HepG2 (cell line): ENCODE measurements around the gene ADAMTS13. TPM values are rescaled to one million over a fixed set of nuclear protein-coding genes. Genes with fewer than 3 reads are reported as not detected.

Experiments
- ATF7-NPFF ChIP-seq: sonication (generic); formaldehyde crosslinking; IDR thresholded peaks from 2 replicates; pipeline ENCODE4 v1.8.1; 2023; ENCODE audit warnings: mild to moderate bottlenecking, low read depth, missing genetic modification reagents, moderate library complexity
- CCAR2 ChIP-seq: fragments of 200-400 bp; formaldehyde crosslinking; optimal IDR thresholded peaks from 2 replicates; pipeline ENCODE3; 2018; ENCODE audit warnings: low read depth, mild to moderate bottlenecking, low read length, moderate library complexity
- CEBPG ChIP-seq: IDR thresholded peaks from 2 replicates; pipeline ENCODE4 v1.6.1; 2016
- CENPX ChIP-seq: sonication (generic); formaldehyde crosslinking; IDR thresholded peaks from 2 replicates; pipeline ENCODE4 v1.9.0; 2021; ENCODE audit warnings: mild to moderate bottlenecking, missing genetic modification reagents, moderate library complexity
- CREB1 ChIP-seq, 2 experiments: fragments of 450-650 bp in 1 of 2; IDR thresholded peaks; 2 replicates each; pipeline ENCODE4 v1.6.1; 2016 to 2017; ENCODE audit warnings: control low read depth in 1 of 2, mild to moderate bottlenecking in 1 of 2, missing compliant biosample characterization in 1 of 2, missing genetic modification characterization in 1 of 2
- EED ChIP-seq: sonication (generic); formaldehyde crosslinking; IDR thresholded peaks from 2 replicates; pipeline ENCODE4 v1.5.0; 2020; ENCODE audit warnings: mild to moderate bottlenecking, missing genetic modification reagents
- FOXK2 ChIP-seq: fragments of 450-650 bp; IDR thresholded peaks from 2 replicates; pipeline ENCODE4 v1.6.1; 2016
- GPN1 ChIP-seq: sonication (generic); formaldehyde crosslinking; IDR thresholded peaks from 2 replicates; pipeline ENCODE4 v1.5.1; 2020; ENCODE audit warnings: missing genetic modification reagents, borderline replicate concordance
- GZF1 ChIP-seq: sonication (generic); formaldehyde crosslinking; IDR thresholded peaks from 2 replicates; pipeline ENCODE4 v1.5.1; 2020; ENCODE audit warnings: mild to moderate bottlenecking, missing genetic modification reagents
- HDAC6 ChIP-seq: fragments of 200-600 bp; sonication (generic); IDR thresholded peaks from 2 replicates; pipeline ENCODE4 v1.7.0; 2017; ENCODE audit warnings: mild to moderate bottlenecking, antibody characterized with exemption, low read length, low read depth
- JDP2 ChIP-seq: sonication (generic); formaldehyde crosslinking; IDR thresholded peaks from 2 replicates; pipeline ENCODE4 v1.8.1; 2022; ENCODE audit warnings: missing genetic modification reagents, borderline replicate concordance
- NR2F6 ChIP-seq, 2 experiments: IDR thresholded peaks; 2 replicates each; pipeline ENCODE4 v1.6.1; 2016; ENCODE audit warnings: antibody characterized with exemption in 1 of 2, mild to moderate bottlenecking in 1 of 2
- NRL ChIP-seq: sonication (generic); formaldehyde crosslinking; IDR thresholded peaks from 2 replicates; pipeline ENCODE4 v1.5.0; 2020; ENCODE audit warnings: missing genetic modification reagents, mild to moderate bottlenecking, moderate library complexity, borderline replicate concordance
- SAFB2 ChIP-seq: sonication (generic); formaldehyde crosslinking; IDR thresholded peaks from 2 replicates; pipeline ENCODE4 v1.5.1; 2020; ENCODE audit warnings: missing genetic modification reagents, low read depth, mild to moderate bottlenecking, borderline replicate concordance
- SAP130 ChIP-seq: IDR thresholded peaks from 2 replicates; pipeline ENCODE4 v1.6.1; 2016; ENCODE audit warnings: low read depth
- ZBTB10 ChIP-seq: sonication (generic); formaldehyde crosslinking; IDR thresholded peaks from 2 replicates; pipeline ENCODE4 v1.4.0; 2020; ENCODE audit warnings: missing genetic modification reagents, borderline replicate concordance
- ZBTB14 ChIP-seq: sonication (generic); formaldehyde crosslinking; IDR thresholded peaks from 2 replicates; pipeline ENCODE4 v1.4.0; 2020; ENCODE audit warnings: missing genetic modification reagents
- ZFP1 ChIP-seq: IDR thresholded peaks from 2 replicates; pipeline ENCODE4 v1.6.1; 2016
- ZNF205 ChIP-seq: IDR thresholded peaks from 2 replicates; pipeline ENCODE4 v1.6.1; 2018; ENCODE audit warnings: missing biosample characterization, missing genetic modification reagents
- ZNF350 ChIP-seq: sonication (generic); formaldehyde crosslinking; IDR thresholded peaks from 2 replicates; pipeline ENCODE4 v1.4.0; 2020; ENCODE audit warnings: mild to moderate bottlenecking, low read depth, missing genetic modification reagents, borderline replicate concordance
- ZNF430 ChIP-seq: sonication (generic); formaldehyde crosslinking; IDR thresholded peaks from 2 replicates; pipeline ENCODE4 v1.9.0; 2021; ENCODE audit warnings: mild to moderate bottlenecking, missing genetic modification reagents
- ZNF513 ChIP-seq: sonication (generic); formaldehyde crosslinking; conservative IDR thresholded peaks from 2 replicates; pipeline ENCODE4 v1.5.0; 2020; ENCODE audit warnings: missing genetic modification reagents
- ZNF563 ChIP-seq: sonication (generic); formaldehyde crosslinking; IDR thresholded peaks from 2 replicates; pipeline ENCODE4 v1.8.0; 2022; ENCODE audit warnings: mild to moderate bottlenecking, moderate library complexity, missing genetic modification reagents
- ZNF570 ChIP-seq: sonication (generic); formaldehyde crosslinking; IDR thresholded peaks from 2 replicates; pipeline ENCODE4 v1.4.0; 2020; ENCODE audit warnings: mild to moderate bottlenecking, missing genetic modification reagents, borderline replicate concordance
- ZNF607 ChIP-seq: sonication (generic); formaldehyde crosslinking; IDR thresholded peaks from 2 replicates; pipeline ENCODE4 v1.5.1; 2020; ENCODE audit warnings: missing genetic modification reagents, mild to moderate bottlenecking, borderline replicate concordance
- ZNF773 ChIP-seq: sonication (generic); formaldehyde crosslinking; IDR thresholded peaks from 2 replicates; pipeline ENCODE4 v1.4.0; 2020; ENCODE audit warnings: missing genetic modification reagents, borderline replicate concordance
- polyA plus RNA-seq, 8 experiments: library from polyadenylated mRNA; depleted of rRNA in 3 of 8; stranded (reverse) in 7 of 8; unstranded in 1 of 8; fragments of >200 nt; fragmentation: Illumina TruSeq in 4 of 8; extraction: Trizol in 4 of 8; gene quantifications; 2 replicates each; pipeline versions ENCODE4 v1.2.1 to v1.2.3, GENCODE V29; 2011 to 2016; ENCODE audit warnings: low read depth in 4 of 8, missing spikeins in 1 of 8, mixed read lengths in 1 of 8; ENCODE audit not compliant: insufficient read depth in 1 of 8
- total RNA-seq, 5 experiments: library from RNA; depleted of rRNA; stranded (reverse); fragments of >200 nt; fragmentation: Illumina TruSeq; extraction: Trizol; gene quantifications; 2 replicates each; pipeline ENCODE4 v1.2.3, GENCODE V29; 2016; ENCODE audit warnings: low read depth in 1 of 5
- TF ChIP-seq, protein P1 (sequence below): sonication (generic); formaldehyde crosslinking; IDR thresholded peaks from 2 replicates; pipeline ENCODE4 v1.4.0; 2020; ENCODE audit warnings: missing genetic modification reagents

The ADAMTS13 gene
- total and polyA plus RNA-seq, 2 of the 13 experiments (the other 11 are each of a cell fraction or from before 2014, with no cell fraction given): 0.91 to 4.5 TPM

- no peak for TF ChIP-seq GPN1 (CRISPR knock-in tag)
- peak; percentile 91 for TF ChIP-seq ATF7-NPFF (CRISPR knock-in tag)
- peak; percentile 53 for TF ChIP-seq ZNF350
- peak; percentile 91 for TF ChIP-seq NRL (CRISPR knock-in tag)
- TF ChIP-seq, protein P1, sequence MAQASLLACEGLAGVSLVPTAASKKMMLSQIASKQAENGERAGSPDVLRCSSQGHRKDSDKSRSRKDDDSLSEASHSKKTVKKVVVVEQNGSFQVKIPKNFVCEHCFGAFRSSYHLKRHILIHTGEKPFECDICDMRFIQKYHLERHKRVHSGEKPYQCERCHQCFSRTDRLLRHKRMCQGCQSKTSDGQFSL (CRISPR knock-in tag): 0 out of 2 replicates have a peak, but pooled peaks have one; percentile 15
- no peak for TF ChIP-seq ZNF570
- TF ChIP-seq JDP2 (CRISPR knock-in tag): no peak
- TF ChIP-seq FOXK2: no peak
- peak; percentile 57 for TF ChIP-seq ZBTB14
- peak; percentile 67; the same call in 1 of the 2 replicates for TF ChIP-seq EED (CRISPR knock-in tag)
- no peak for TF ChIP-seq ZNF513 (CRISPR knock-in tag)
- TF ChIP-seq ZNF563 (CRISPR knock-in tag): peak; percentile 64; the same call in 1 of the 2 replicates
- TF ChIP-seq ZNF773 (CRISPR knock-in tag): 0 out of 2 replicates have a peak, but pooled peaks have one; percentile 66
- TF ChIP-seq CENPX: no peak
- peak; percentile 72; the same call in 1 of the 2 replicates for TF ChIP-seq ZFP1 (CRISPR knock-in tag)
- TF ChIP-seq NR2F6 (IDR thresholded peaks at IDR 0.05): peak; percentile 98
- TF ChIP-seq NR2F6 (CRISPR knock-in tag; IDR thresholded peaks at IDR 0.05): peak; percentile 100
- TF ChIP-seq CCAR2: no peak
- TF ChIP-seq SAFB2 (CRISPR knock-in tag): peak; percentile 74
- no peak for TF ChIP-seq HDAC6
- TF ChIP-seq ZBTB10 (CRISPR knock-in tag): peak; percentile 76; the same call in 1 of the 2 replicates
- TF ChIP-seq ZNF205 (CRISPR knock-in tag): peak; percentile 25; the same call in 1 of the 2 replicates
- peak; percentile 80 for TF ChIP-seq ZNF607 (CRISPR knock-in tag)
- TF ChIP-seq ZNF430 (CRISPR knock-in tag): no peak; the same call in 1 of the 2 replicates
- peak; percentile 86 for TF ChIP-seq SAP130
- TF ChIP-seq GZF1 (CRISPR knock-in tag): no peak
- TF ChIP-seq CREB1 (IDR thresholded peaks at IDR 0.05): no peak
- no peak for TF ChIP-seq CREB1 (CRISPR knock-in tag; IDR thresholded peaks at IDR 0.05)
- TF ChIP-seq CEBPG (CRISPR knock-in tag): no peak; the same call in 1 of the 2 replicates
Observed at GRCh38 chr9:133506653-133507038, 84.5 kb downstream of the ADAMTS13 start (continued).
